Activated gamma-delta T cell treated with Interleukin-2 at 50 U/mL for 16 hours (primary cell): ENCODE data around the gene SSTR3.

Experiments
- DNase-seq: peaks from one replicate; pipeline ENCODE4 v3.0.0-alpha.2; 2020

SSTR3 gene

GRCh38 chr22:37163575-37164504, 48.4 kb downstream of the SSTR3 start:
- DNase-seq, result peak; percentile 56

- no peak for DNase-seq
These were observed 49.2 kb downstream of the SSTR3 start for GRCh38 chr22:37163096-37163489.

GRCh38 chr22:37162221-37163095, 49.8 kb downstream of the SSTR3 start:
- DNase-seq, result peak; percentile 71

- no peak for DNase-seq
These were observed 50.8 kb downstream of the SSTR3 start for GRCh38 chr22:37161443-37161842.

- DNase-seq, result no peak
These were observed 52.2 kb downstream of the SSTR3 start for GRCh38 chr22:37160027-37160426.

GRCh38 chr22:37158963-37159290, 53.4 kb downstream of the SSTR3 start:
- no peak for DNase-seq

- DNase-seq, result no peak
These were observed 54.6 kb downstream of the SSTR3 start for GRCh38 chr22:37157516-37158285.

- DNase-seq, result no peak
These were observed 55.4 kb downstream of the SSTR3 start for GRCh38 chr22:37156686-37157435.

- DNase-seq, result no peak
These were observed 56.3 kb downstream of the SSTR3 start for GRCh38 chr22:37155971-37156370.

GRCh38 chr22:37154925-37155712, 57.2 kb downstream of the SSTR3 start:
- DNase-seq, result no peak
